HEK293 (cell line): Measurements from ENCODE around the gene THG1L.

ENCODE experiments used
- AEBP2 ChIP-seq: fragments of 450-650 bp; formaldehyde crosslinking; IDR thresholded peaks from 2 replicates; pipeline ENCODE4 v1.5.1; 2016; ENCODE audit warnings: missing biosample characterization, missing genetic modification characterization, borderline replicate concordance
- BCL11A ChIP-seq: fragments of 450-650 bp; formaldehyde crosslinking; IDR thresholded peaks from 2 replicates; pipeline ENCODE4 v1.5.1; 2016; ENCODE audit warnings: low read depth, missing biosample characterization, missing genetic modification characterization
- EGR2 ChIP-seq: fragments of 450-650 bp; formaldehyde crosslinking; IDR thresholded peaks from 2 replicates; pipeline ENCODE4 v1.5.1; 2016; ENCODE audit warnings: low read depth, missing biosample characterization, missing genetic modification characterization
- KLF10 ChIP-seq: fragments of 450-650 bp; IDR thresholded peaks from 2 replicates; pipeline ENCODE4 v1.5.1; 2018; ENCODE audit warnings: missing biosample characterization, mild to moderate bottlenecking, missing genetic modification characterization
- MYNN ChIP-seq: fragments of 450-650 bp; formaldehyde crosslinking; IDR thresholded peaks from 2 replicates; pipeline ENCODE4 v1.5.1; 2016; ENCODE audit warnings: missing biosample characterization, missing genetic modification characterization, borderline replicate concordance
- PATZ1 ChIP-seq: fragments of 450-650 bp; formaldehyde crosslinking; IDR thresholded peaks from 2 replicates; pipeline ENCODE4 v1.5.1; 2016; ENCODE audit warnings: missing biosample characterization, missing genetic modification characterization
- PRDM10 ChIP-seq: fragments of 450-650 bp; formaldehyde crosslinking; IDR thresholded peaks from 2 replicates; pipeline ENCODE4 v1.5.1; 2016; ENCODE audit warnings: missing biosample characterization, missing genetic modification characterization
- TRIM28 ChIP-seq: IDR thresholded peaks from 2 replicates; pipeline ENCODE4 v1.6.1; 2011; ENCODE audit warnings: low read length, control low read depth, borderline replicate concordance
- WT1 ChIP-seq: fragments of 450-650 bp; formaldehyde crosslinking; IDR thresholded peaks from 2 replicates; pipeline ENCODE4 v1.5.1; 2016; ENCODE audit warnings: missing biosample characterization, missing genetic modification characterization
- YY2 ChIP-seq: fragments of 450-650 bp; formaldehyde crosslinking; IDR thresholded peaks from 2 replicates; pipeline ENCODE4 v1.5.1; 2016; ENCODE audit warnings: missing biosample characterization, missing genetic modification characterization
- ZEB2 ChIP-seq: fragments of 450-650 bp; formaldehyde crosslinking; IDR thresholded peaks from 2 replicates; pipeline ENCODE4 v1.5.1; 2016; ENCODE audit warnings: missing biosample characterization, missing genetic modification characterization
- ZNF10 ChIP-seq: fragments of 450-650 bp; formaldehyde crosslinking; IDR thresholded peaks from 2 replicates; pipeline ENCODE4 v1.5.1; 2017; ENCODE audit warnings: missing biosample characterization, missing genetic modification characterization
- ZNF146 ChIP-seq: fragments of 450-650 bp; formaldehyde crosslinking; IDR thresholded peaks from 2 replicates; pipeline ENCODE4 v1.5.1; 2016; ENCODE audit warnings: missing biosample characterization, missing genetic modification characterization
- ZNF169 ChIP-seq: fragments of 450-650 bp; formaldehyde crosslinking; IDR thresholded peaks from 2 replicates; pipeline ENCODE4 v1.5.1; 2016; ENCODE audit warnings: missing biosample characterization, missing genetic modification characterization
- ZNF239 ChIP-seq: fragments of 450-650 bp; formaldehyde crosslinking; IDR thresholded peaks from 2 replicates; pipeline ENCODE4 v1.5.1; 2016; ENCODE audit warnings: missing biosample characterization, missing genetic modification characterization
- ZNF354C ChIP-seq: fragments of 450-650 bp; formaldehyde crosslinking; IDR thresholded peaks from 2 replicates; pipeline ENCODE4 v1.5.1; 2016; ENCODE audit warnings: missing biosample characterization, missing genetic modification characterization, low read depth, borderline replicate concordance
- ZNF362 ChIP-seq: fragments of 450-650 bp; formaldehyde crosslinking; IDR thresholded peaks from 2 replicates; pipeline ENCODE4 v1.5.1; 2016; ENCODE audit warnings: missing biosample characterization, missing genetic modification characterization
- ZNF416 ChIP-seq: fragments of 450-650 bp; formaldehyde crosslinking; IDR thresholded peaks from 2 replicates; pipeline ENCODE4 v1.5.1; 2016; ENCODE audit warnings: missing biosample characterization, missing genetic modification characterization
- ZNF426 ChIP-seq: fragments of 450-650 bp; formaldehyde crosslinking; IDR thresholded peaks from 2 replicates; pipeline ENCODE4 v1.5.1; 2017; ENCODE audit warnings: missing biosample characterization, missing genetic modification characterization, mild to moderate bottlenecking, inconsistent platforms, moderate library complexity
- ZNF513 ChIP-seq: fragments of 450-650 bp; IDR thresholded peaks from 2 replicates; pipeline ENCODE4 v1.5.1; 2018; ENCODE audit warnings: missing biosample characterization, missing genetic modification characterization
- ZNF521 ChIP-seq: fragments of 450-650 bp; formaldehyde crosslinking; IDR thresholded peaks from 2 replicates; pipeline ENCODE4 v1.5.1; 2017; ENCODE audit warnings: missing biosample characterization, mild to moderate bottlenecking, missing genetic modification characterization
- ZNF555 ChIP-seq: fragments of 450-650 bp; formaldehyde crosslinking; conservative IDR thresholded peaks from 2 replicates; pipeline ENCODE4 v1.5.1; 2017; ENCODE audit warnings: missing biosample characterization, mild to moderate bottlenecking, missing genetic modification characterization, inconsistent platforms
- ZNF560 ChIP-seq: fragments of 450-650 bp; formaldehyde crosslinking; IDR thresholded peaks from 2 replicates; pipeline ENCODE4 v1.5.1; 2017; ENCODE audit warnings: missing biosample characterization, missing genetic modification characterization, borderline replicate concordance
- ZNF626 ChIP-seq: fragments of 450-650 bp; sonication (Bioruptor Pico); formaldehyde crosslinking; IDR thresholded peaks from 2 replicates; pipeline ENCODE4 v1.5.1; 2018; ENCODE audit warnings: missing biosample characterization, missing genetic modification characterization, inconsistent platforms
- ZSCAN16 ChIP-seq: fragments of 450-650 bp; formaldehyde crosslinking; IDR thresholded peaks from 2 replicates; pipeline ENCODE4 v1.5.1; 2016; ENCODE audit warnings: missing biosample characterization, missing genetic modification characterization

Gene THG1L

GRCh38 chr5:157743163-157744050 lies 12.2 kb downstream of the THG1L start, which contains the start of gene LSM11 (continued):
- TF ChIP-seq ZNF555 (tag by site-specific recombination) (no peak), ZNF416 (tag by site-specific recombination) (no peak), PRDM10 (tag by site-specific recombination) (peak; percentile 21; the same call in 1 of the 2 replicates), TRIM28 (peak; percentile 12; the same call in 1 of the 2 replicates), ZNF169 (tag by site-specific recombination) (no peak), MYNN (no peak), ZNF10 (tag by site-specific recombination) (no peak), ZNF239 (no peak), ZNF513 (no peak), ZNF354C (tag by site-specific recombination) (no peak), ZNF560 (tag by site-specific recombination) (no peak), ZNF521 (tag by site-specific recombination) (no peak), WT1 (no peak), ZSCAN16 (tag by site-specific recombination) (no peak), BCL11A (tag by site-specific recombination) (no peak), ZNF146 (tag by site-specific recombination) (no peak), ZNF626 (tag by site-specific recombination) (no peak), YY2 (tag by site-specific recombination) (peak; percentile 40; the same call in 1 of the 2 replicates), KLF10 (peak; percentile 60; the same call in 1 of the 2 replicates), ZEB2 (tag by site-specific recombination) (0 out of 2 replicates have a peak, but pooled peaks have one; percentile 33), ZNF362 (tag by site-specific recombination) (no peak), EGR2 (tag by site-specific recombination) (no peak), PATZ1 (tag by site-specific recombination) (0 out of 2 replicates have a peak, but pooled peaks have one; percentile 39), AEBP2 (no peak), ZNF426 (no peak)
